ENCODE measurements around the gene ROR1.

ROR1 gene

GRCh38 chr1:63794939-63795378, 21.1 kb downstream of the ROR1 start:
- TF ChIP-seq, protein P1, sequence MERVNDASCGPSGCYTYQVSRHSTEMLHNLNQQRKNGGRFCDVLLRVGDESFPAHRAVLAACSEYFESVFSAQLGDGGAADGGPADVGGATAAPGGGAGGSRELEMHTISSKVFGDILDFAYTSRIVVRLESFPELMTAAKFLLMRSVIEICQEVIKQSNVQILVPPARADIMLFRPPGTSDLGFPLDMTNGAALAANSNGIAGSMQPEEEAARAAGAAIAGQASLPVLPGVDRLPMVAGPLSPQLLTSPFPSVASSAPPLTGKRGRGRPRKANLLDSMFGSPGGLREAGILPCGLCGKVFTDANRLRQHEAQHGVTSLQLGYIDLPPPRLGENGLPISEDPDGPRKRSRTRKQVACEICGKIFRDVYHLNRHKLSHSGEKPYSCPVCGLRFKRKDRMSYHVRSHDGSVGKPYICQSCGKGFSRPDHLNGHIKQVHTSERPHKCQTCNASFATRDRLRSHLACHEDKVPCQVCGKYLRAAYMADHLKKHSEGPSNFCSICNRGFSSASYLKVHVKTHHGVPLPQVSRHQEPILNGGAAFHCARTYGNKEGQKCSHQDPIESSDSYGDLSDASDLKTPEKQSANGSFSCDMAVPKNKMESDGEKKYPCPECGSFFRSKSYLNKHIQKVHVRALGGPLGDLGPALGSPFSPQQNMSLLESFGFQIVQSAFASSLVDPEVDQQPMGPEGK (CRISPR knock-in tag; IDR thresholded peaks at IDR 0.05; ENCODE audit: borderline replicate concordance), result no peak
- TF ChIP-seq TCF4 (CRISPR knock-in tag; IDR thresholded peaks at IDR 0.05; ENCODE audit: borderline replicate concordance) (no peak), ESRRG (CRISPR knock-in tag; IDR thresholded peaks at IDR 0.05) (no peak), ZNF8 (CRISPR knock-in tag; IDR thresholded peaks at IDR 0.05) (no peak), CSDC2 (CRISPR knock-in tag; IDR thresholded peaks at IDR 0.05) (no peak), ARNTL (CRISPR knock-in tag; IDR thresholded peaks at IDR 0.05; ENCODE audit: borderline replicate concordance, low read depth) (no peak)
- TF ChIP-seq, protein P2, sequence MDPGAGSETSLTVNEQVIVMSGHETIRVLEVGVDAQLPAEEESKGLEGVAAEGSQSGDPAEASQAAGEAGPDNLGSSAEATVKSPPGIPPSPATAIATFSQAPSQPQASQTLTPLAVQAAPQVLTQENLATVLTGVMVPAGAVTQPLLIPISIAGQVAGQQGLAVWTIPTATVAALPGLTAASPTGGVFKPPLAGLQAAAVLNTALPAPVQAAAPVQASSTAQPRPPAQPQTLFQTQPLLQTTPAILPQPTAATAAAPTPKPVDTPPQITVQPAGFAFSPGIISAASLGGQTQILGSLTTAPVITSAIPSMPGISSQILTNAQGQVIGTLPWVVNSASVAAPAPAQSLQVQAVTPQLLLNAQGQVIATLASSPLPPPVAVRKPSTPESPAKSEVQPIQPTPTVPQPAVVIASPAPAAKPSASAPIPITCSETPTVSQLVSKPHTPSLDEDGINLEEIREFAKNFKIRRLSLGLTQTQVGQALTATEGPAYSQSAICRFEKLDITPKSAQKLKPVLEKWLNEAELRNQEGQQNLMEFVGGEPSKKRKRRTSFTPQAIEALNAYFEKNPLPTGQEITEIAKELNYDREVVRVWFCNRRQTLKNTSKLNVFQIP (CRISPR knock-in tag; IDR thresholded peaks at IDR 0.05; ENCODE audit: borderline replicate concordance, low read depth), result no peak
- TF ChIP-seq, protein P3, sequence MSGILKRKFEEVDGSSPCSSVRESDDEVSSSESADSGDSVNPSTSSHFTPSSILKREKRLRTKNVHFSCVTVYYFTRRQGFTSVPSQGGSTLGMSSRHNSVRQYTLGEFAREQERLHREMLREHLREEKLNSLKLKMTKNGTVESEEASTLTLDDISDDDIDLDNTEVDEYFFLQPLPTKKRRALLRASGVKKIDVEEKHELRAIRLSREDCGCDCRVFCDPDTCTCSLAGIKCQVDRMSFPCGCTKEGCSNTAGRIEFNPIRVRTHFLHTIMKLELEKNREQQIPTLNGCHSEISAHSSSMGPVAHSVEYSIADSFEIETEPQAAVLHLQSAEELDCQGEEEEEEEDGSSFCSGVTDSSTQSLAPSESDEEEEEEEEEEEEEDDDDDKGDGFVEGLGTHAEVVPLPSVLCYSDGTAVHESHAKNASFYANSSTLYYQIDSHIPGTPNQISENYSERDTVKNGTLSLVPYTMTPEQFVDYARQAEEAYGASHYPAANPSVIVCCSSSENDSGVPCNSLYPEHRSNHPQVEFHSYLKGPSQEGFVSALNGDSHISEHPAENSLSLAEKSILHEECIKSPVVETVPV (CRISPR knock-in tag; IDR thresholded peaks at IDR 0.05), result no peak
- ATAC-seq, result peak; percentile 17; the same call in 2 of the 3 replicates

GRCh38 chr1:63795455-63795854, 21.6 kb downstream of the ROR1 start:
- TF ChIP-seq ZC3H10 (CRISPR knock-in tag; IDR thresholded peaks at IDR 0.05) (no peak), ZNF8 (CRISPR knock-in tag; IDR thresholded peaks at IDR 0.05) (no peak), SNAI2 (CRISPR knock-in tag; IDR thresholded peaks at IDR 0.05) (no peak), ZFP3 (CRISPR knock-in tag; IDR thresholded peaks at IDR 0.05) (no peak), BACH2 (CRISPR knock-in tag; IDR thresholded peaks at IDR 0.05; ENCODE audit: borderline replicate concordance) (no peak), OSR1 (CRISPR knock-in tag; IDR thresholded peaks at IDR 0.05) (no peak), TOX (CRISPR knock-in tag; IDR thresholded peaks at IDR 0.05; ENCODE audit: borderline replicate concordance) (no peak), ISL1 (CRISPR knock-in tag; IDR thresholded peaks at IDR 0.05) (no peak)
- TF ChIP-seq, protein P1 (CRISPR knock-in tag; IDR thresholded peaks at IDR 0.05; ENCODE audit: borderline replicate concordance), result no peak
- TF ChIP-seq, protein P4, sequence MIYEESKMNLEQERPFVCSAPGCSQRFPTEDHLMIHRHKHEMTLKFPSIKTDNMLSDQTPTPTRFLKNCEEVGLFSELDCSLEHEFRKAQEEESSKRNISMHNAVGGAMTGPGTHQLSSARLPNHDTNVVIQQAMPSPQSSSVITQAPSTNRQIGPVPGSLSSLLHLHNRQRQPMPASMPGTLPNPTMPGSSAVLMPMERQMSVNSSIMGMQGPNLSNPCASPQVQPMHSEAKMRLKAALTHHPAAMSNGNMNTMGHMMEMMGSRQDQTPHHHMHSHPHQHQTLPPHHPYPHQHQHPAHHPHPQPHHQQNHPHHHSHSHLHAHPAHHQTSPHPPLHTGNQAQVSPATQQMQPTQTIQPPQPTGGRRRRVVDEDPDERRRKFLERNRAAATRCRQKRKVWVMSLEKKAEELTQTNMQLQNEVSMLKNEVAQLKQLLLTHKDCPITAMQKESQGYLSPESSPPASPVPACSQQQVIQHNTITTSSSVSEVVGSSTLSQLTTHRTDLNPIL (CRISPR knock-in tag; IDR thresholded peaks at IDR 0.05; ENCODE audit: low read depth), result no peak
- no peak for ATAC-seq

- no peak for ATAC-seq
- TF ChIP-seq ZNF70 (CRISPR knock-in tag; IDR thresholded peaks at IDR 0.05) (no peak), ZFP30 (CRISPR knock-in tag; IDR thresholded peaks at IDR 0.05) (no peak), ZNF8 (CRISPR knock-in tag; IDR thresholded peaks at IDR 0.05) (no peak), CSDC2 (CRISPR knock-in tag; IDR thresholded peaks at IDR 0.05) (no peak), ZFP3 (CRISPR knock-in tag; IDR thresholded peaks at IDR 0.05) (no peak), TSHZ2 (CRISPR knock-in tag; IDR thresholded peaks at IDR 0.05) (no peak), ESRRG (CRISPR knock-in tag; IDR thresholded peaks at IDR 0.05) (no peak), SNAI2 (CRISPR knock-in tag; IDR thresholded peaks at IDR 0.05) (no peak), RARB (CRISPR knock-in tag; IDR thresholded peaks at IDR 0.05) (no peak), BACH2 (CRISPR knock-in tag; IDR thresholded peaks at IDR 0.05; ENCODE audit: borderline replicate concordance) (no peak)
- TF ChIP-seq, protein P3 (CRISPR knock-in tag; IDR thresholded peaks at IDR 0.05), result no peak
- TF ChIP-seq, protein P2 (CRISPR knock-in tag; IDR thresholded peaks at IDR 0.05; ENCODE audit: borderline replicate concordance, low read depth), result no peak
- TF ChIP-seq, protein P4 (CRISPR knock-in tag; IDR thresholded peaks at IDR 0.05; ENCODE audit: low read depth), result no peak
Observed at GRCh38 chr1:63797056-63797726, 23.4 kb downstream of the ROR1 start.

Data from SK-N-SH treated with all-trans-retinoic acid at 6 μM for 48 hours (cell line).